ENCODE results near the gene KRTAP12-1.
"Not testable (repeated sequence)": the region's sequence is repeated elsewhere in the genome, so short reads cannot be mapped to it uniquely, and the experiment has no call there.

Gene KRTAP12-1

DNA sequence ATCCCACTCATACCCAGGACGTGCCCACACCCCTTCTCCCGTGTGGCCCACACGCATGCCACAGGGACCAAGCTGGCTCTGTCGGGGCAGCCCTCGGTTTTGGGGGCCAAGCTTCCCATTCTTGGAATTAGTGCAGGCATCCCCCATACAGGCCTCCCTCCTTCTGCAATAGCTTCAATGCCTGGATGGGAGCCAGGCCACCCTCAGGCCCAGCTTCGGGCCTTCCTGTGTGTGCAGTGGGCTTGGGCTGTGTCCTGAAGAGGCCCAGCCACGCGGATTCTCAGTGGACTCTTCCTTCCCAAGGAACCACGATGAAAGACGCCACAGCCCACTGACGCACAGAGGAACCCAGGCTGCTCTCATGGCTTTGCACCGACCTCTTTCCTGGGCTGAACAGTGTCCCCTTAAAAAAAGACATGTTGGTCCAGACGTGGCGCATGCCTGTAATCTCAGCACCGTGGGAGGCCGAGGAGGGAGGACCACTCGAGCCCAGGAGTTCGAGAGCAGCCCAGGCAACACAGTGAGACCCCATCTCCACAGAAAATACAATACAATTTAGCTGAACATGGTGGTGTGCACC is 32.4 kb downstream of the KRTAP12-1 start:
- Histone ChIP-seq H3K27ac (replicated peaks) (no peak overlapping the region), H3K4me3 (replicated peaks; ENCODE audit: insufficient read depth, low read length) (no peak overlapping the region), H3K27me3 (ENCODE audit: insufficient read depth, poor library complexity, severe bottlenecking) (no peaks in the 10 kb centered on the region)
- no peak for TF ChIP-seq POLR2AphosphoS5 (IDR thresholded peaks at IDR 0.05; ENCODE audit: low read depth)
- TF ChIP-seq REST (IDR thresholded peaks at IDR 0.05; ENCODE audit: insufficient replicate concordance, low read depth) = no peak
- no peak for TF ChIP-seq GABPA (IDR thresholded peaks at IDR 0.05; ENCODE audit: low read depth)
- TF ChIP-seq SPI1 (IDR thresholded peaks at IDR 0.05; ENCODE audit: borderline replicate concordance, low read depth) = no peak
- no peak for TF ChIP-seq CTCF (IDR thresholded peaks at IDR 0.05; ENCODE audit: insufficient read depth, low read length)
- DNase-seq (ENCODE audit: low read depth in 1 of 2, low spot score in 1 of 2) = no peak

DNA sequence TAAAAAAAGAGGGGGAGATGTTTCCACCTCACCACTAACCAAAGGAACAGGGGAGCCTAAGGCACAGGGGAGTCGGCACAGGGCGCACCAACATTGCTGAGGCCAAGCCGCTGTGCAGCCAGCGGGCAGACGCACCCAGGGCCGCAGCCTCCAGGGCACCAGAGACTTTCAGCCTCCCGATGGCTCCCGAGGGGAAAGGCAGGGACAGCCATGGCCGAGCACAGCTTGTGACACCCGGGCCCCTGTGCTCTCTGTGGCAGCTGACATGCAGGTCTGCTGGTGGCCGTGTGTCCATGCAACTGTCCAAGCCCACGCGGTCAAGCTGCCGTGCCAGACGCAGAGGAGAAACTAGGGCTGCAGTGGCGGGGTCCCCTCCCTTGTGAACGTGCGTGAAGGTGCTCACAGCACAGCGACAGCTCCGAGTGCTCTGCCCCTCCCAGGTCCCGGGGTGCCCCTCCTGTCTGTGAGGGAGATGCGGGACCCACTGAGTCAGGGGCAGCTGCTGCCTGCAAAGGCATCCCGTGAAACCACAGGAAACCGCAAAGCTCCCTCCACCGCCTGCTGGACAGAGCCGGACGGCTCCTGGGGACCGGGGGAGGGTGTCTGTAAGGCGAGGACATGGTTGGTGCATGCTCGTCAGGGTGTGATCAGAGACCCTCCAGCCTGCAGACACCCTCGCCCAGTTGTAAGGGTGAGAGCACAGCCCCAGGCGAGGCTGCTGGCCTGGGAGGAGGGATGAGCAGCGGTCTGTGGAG is 33.2 kb downstream of the KRTAP12-1 start:
- Histone ChIP-seq H3K4me3 (replicated peaks; ENCODE audit: insufficient read depth, low read length) (no peak overlapping the region), H3K27me3 (ENCODE audit: insufficient read depth, poor library complexity, severe bottlenecking) (no peaks in the 10 kb centered on the region), H3K27ac (replicated peaks) (no peak overlapping the region)
- TF ChIP-seq SPI1 (IDR thresholded peaks at IDR 0.05; ENCODE audit: borderline replicate concordance, low read depth) (no peak), GABPA (IDR thresholded peaks at IDR 0.05; ENCODE audit: low read depth) (no peak), POLR2AphosphoS5 (IDR thresholded peaks at IDR 0.05; ENCODE audit: low read depth) (no peak), CTCF (IDR thresholded peaks at IDR 0.05; ENCODE audit: insufficient read depth, low read length) (no peak), REST (IDR thresholded peaks at IDR 0.05; ENCODE audit: insufficient replicate concordance, low read depth) (no peak)
- no peak for DNase-seq (ENCODE audit: low read depth in 1 of 2, low spot score in 1 of 2)

GRCh38 chr21:44647222-44647552 is 34.8 kb downstream of the KRTAP12-1 start:
- no peak for DNase-seq (ENCODE audit: low read depth in 1 of 2, low spot score in 1 of 2)
- H3K4me3 ChIP-seq (replicated peaks; ENCODE audit: insufficient read depth, low read length) = no peak overlapping the region
- TF ChIP-seq CTCF (IDR thresholded peaks at IDR 0.05; ENCODE audit: insufficient read depth, low read length) (no peak), POLR2AphosphoS5 (IDR thresholded peaks at IDR 0.05; ENCODE audit: low read depth) (no peak), REST (IDR thresholded peaks at IDR 0.05; ENCODE audit: insufficient replicate concordance, low read depth) (no peak), GABPA (IDR thresholded peaks at IDR 0.05; ENCODE audit: low read depth) (no peak), SPI1 (IDR thresholded peaks at IDR 0.05; ENCODE audit: borderline replicate concordance, low read depth) (no peak)

GRCh38 chr21:44646366-44647221 is 35.4 kb downstream of the KRTAP12-1 start, which contains the start of gene KRTAP10-11:
TSS of gene KRTAP10-11 (plus strand) at chr21:44646414. CDS start at chr21:44646459, 45 bp downstream.
- H3K27me3 ChIP-seq (ENCODE audit: insufficient read depth, poor library complexity, severe bottlenecking); DNase-seq (ENCODE audit: low read depth in 1 of 2, low spot score in 1 of 2); H3K27ac ChIP-seq (replicated peaks); H3K4me3 ChIP-seq (replicated peaks; ENCODE audit: insufficient read depth, low read length): not testable (repeated sequence)

More at GRCh38 chr21:44647222-44647552, 34.8 kb downstream of the KRTAP12-1 start:
- H3K27me3 ChIP-seq (ENCODE audit: insufficient read depth, poor library complexity, severe bottlenecking) = no peaks in the 10 kb centered on the region
- no peak overlapping the region for H3K27ac ChIP-seq (replicated peaks)

Data from HL-60 (cell line).